Heart left ventricle (tissue), 13 donors: Measurements from ENCODE around the gene RSPRY1.

Experiments used
- CTCF ChIP-seq, 12 donors: fragments of 200-600 bp; sonication (generic) in 4 of 12; IDR thresholded peaks; one replicate each; pipeline versions ENCODE4 v1.5.0 to v1.8.0; 2018 to 2022; ENCODE audit warnings: antibody characterized with exemption in 12 of 12, mild to moderate bottlenecking in 5 of 12
- POLR2A ChIP-seq, 2 donors: fragments of 450-650 bp; IDR thresholded peaks; one replicate each; pipeline ENCODE4 v1.6.1; 2017; ENCODE audit warnings: antibody characterized with exemption in 2 of 2, mild to moderate bottlenecking in 2 of 2, moderate library complexity in 2 of 2
- donor health status: ischemic (EF 13 %, LVEDD 7.1; RV severe dilation, severe dysfunction).
- donor health status: DM: no; HTN: yes; CAD: no.
- donor health status: DM: no; HTN: no; CAD: no.
- donor health status: ischemic (EF 25% LVEDD 6.9; RV normal size, moderate dysfunction).
- donor health status: ischemic (EF 25% LVEDD 5.7; RV mildly dilated, moderate dysfunction).
- donor health status: ischemic (EF 35%, LVEDD 5.7; RV mildly dilated, moderate dysfunction).
- donor health status: nonischemic (EF 11% LVEDD 7.7; RV severe dilation, severe dysfunction).
- donor health status: DM: yes; HTN: yes; CAD: no.
- donor health status: PGD.
- donor health status: ischemic (EF 29% LVEDD 5.4; RV normal size, mild dysfunction).
- donor health status: nonischemic (EF 23%, LVEDD 6.1; RV moderate dilation, normal function).

DNA sequence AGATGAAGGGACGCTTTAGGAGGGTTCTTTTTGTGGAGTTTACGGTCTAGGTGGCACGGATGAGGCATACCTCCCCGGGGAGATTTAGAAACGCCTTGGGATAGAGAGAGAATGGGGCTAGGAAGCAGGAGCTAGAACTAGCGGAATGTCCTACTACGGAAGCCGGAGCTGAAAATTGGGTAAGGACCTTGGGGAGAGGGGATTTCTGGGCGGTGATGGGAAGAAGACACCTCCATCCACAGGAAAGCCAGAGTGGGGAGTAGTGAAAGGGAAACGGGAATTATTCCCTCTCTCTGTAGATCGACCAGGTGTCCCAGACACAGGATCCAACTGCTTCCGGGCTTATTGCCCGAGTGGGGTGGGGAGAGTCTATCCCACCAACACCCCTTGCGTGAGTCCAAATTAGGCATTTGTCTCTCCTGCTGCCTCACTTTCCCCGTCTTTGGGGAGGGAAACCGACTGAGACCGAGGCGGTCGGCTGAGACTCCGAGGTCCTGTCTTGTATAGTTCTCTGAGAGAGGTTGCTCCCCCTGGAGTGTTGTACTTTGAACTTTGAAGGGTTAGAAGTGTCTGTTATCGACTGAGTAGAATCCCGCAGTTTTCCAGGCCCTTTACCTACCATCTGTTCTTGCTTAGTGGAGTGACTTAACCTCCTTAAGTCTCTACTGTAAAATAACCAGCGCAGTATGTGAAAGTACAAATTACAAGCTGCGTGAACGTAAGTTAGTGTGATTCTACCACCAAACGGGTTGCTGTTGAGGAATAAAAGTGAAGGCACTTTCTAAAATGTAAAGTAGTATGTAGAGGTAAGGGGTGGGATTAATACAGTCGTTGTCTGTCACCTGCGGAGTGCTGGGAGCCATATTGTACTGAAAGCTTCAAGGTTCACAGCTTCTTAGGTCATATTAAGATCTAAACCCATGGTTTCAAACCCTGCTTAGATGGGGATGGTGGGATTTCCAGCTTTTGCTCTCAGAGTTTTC, 1.0 kb downstream of the RSPRY1 start:
- no peak for TF ChIP-seq CTCF (IDR thresholded peaks at IDR 0.05)
- no peak for TF ChIP-seq POLR2A (IDR thresholded peaks at IDR 0.05)
